ENCODE data around the gene MAGI2. TPM values are rescaled to one million over a fixed set of nuclear protein-coding genes. Genes with fewer than 3 reads are reported as not detected.
A peak's percentile ranks its signal among the peaks of the same experiment; 100 is the strongest.

The MAGI2 gene
- total and polyA plus RNA-seq, 8 donors = 6.1 to 9.2 (median 7.1) TPM

DNA sequence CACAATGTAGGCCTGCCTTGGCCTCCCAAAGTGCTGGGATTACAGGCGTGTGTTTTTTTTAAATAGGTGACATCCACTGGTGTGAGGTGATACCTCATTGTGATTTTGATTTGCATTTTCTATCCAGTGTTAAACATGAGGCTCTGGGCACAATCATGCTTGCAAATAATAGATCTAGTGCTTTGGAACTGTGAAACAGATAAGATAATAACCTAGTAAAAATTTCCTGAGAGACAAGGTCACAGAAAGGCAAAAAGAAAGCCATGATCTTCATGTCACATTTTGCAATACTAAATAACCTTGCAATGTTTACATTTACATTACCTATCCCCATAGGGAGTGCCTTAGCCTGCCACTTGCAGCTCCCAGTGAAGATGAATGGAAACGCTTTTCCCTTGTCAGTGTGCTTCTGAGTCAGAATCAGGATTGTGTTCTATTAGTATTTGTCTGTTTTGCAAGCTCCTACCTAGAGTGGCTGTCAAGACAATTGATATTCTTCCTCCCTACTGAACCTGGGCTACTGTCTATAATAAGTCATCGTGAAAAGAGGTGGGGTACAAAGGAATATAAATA, 1398.4 kb downstream of the MAGI2 start:
- no peak for DNase-seq
- ATAC-seq = no peak
- Histone ChIP-seq H3K9me3 (no peaks in the 10 kb centered on the region), H3K27me3 (no peaks in the 10 kb centered on the region), H3K36me3 (no peaks in the 10 kb centered on the region), H3K27ac (no peak overlapping the region), H3K4me1 (no peaks in the 10 kb centered on the region), H3K4me3 (no peak overlapping the region)
- intact Hi-C loops (cut with DNase I) = no loop called here
- TF ChIP-seq CTCF (IDR thresholded peaks at IDR 0.05) = no peak

GRCh38 chr7:78052112-78052511, 1401.4 kb downstream of the MAGI2 start:
- Histone ChIP-seq H3K9me3 (no peaks in the 10 kb centered on the region), H3K27ac (no peak overlapping the region), H3K4me1 (no peaks in the 10 kb centered on the region), H3K36me3 (no peaks in the 10 kb centered on the region), H3K4me3 (no peak overlapping the region), H3K27me3 (no peaks in the 10 kb centered on the region)
- ATAC-seq (no peak), DNase-seq (peak in 1 of 4 donors; percentile 18)
- intact Hi-C loops (cut with DNase I) = no loop called here
- no peak for TF ChIP-seq CTCF (IDR thresholded peaks at IDR 0.05)

- Histone ChIP-seq H3K4me1 (no peaks in the 10 kb centered on the region), H3K27ac (no peak overlapping the region), H3K4me3 (no peak overlapping the region), H3K36me3 (no peaks in the 10 kb centered on the region), H3K9me3 (no peaks in the 10 kb centered on the region), H3K27me3 (no peaks in the 10 kb centered on the region)
- intact Hi-C loops (cut with DNase I) = no loop called here
- DNase-seq = no peak
- TF ChIP-seq CTCF (IDR thresholded peaks at IDR 0.05) = no peak
- ATAC-seq = no peak
These were observed 1405.7 kb downstream of the MAGI2 start for GRCh38 chr7:78047800-78048199.

- Histone ChIP-seq H3K4me3 (no peak overlapping the region), H3K36me3 (no peaks in the 10 kb centered on the region), H3K27me3 (peaks cover 0 to 12% of the 10 kb centered on the region in 2 donors), H3K27ac (no peak overlapping the region), H3K4me1 (peaks cover 0 to 5% of the 10 kb centered on the region in 2 donors), H3K9me3 (no peaks in the 10 kb centered on the region)
- TF ChIP-seq CTCF (IDR thresholded peaks at IDR 0.05) = no peak
- intact Hi-C loops (cut with DNase I) = no loop called here
- DNase-seq = no peak
- ATAC-seq = no peak
These were observed 1410.3 kb downstream of the MAGI2 start for GRCh38 chr7:78043159-78043558.

DNA sequence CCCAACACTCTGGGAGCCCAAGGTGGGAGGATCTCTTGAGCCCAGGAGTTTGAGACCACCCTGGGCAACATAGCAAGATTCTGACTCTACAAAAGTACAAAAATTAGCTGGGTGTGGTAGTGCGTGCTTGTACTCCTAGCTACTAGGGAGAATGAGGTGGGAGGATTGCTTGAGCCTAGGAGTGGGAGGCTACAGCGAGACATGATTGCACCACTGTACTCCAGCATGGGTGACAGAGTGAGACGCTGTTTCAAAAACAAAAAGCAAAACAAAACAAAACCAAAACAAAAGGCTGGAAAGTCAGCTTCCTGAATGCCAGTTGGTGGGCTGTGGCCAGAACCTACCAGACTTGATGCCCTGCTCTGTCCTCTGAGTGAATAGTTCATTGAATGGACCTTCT, 1412.0 kb downstream of the MAGI2 start:
- no peak for TF ChIP-seq CTCF (IDR thresholded peaks at IDR 0.05)
- Histone ChIP-seq H3K27me3 (peaks cover 0 to 12% of the 10 kb centered on the region in 2 donors), H3K9me3 (no peaks in the 10 kb centered on the region), H3K36me3 (no peaks in the 10 kb centered on the region), H3K27ac (no peak overlapping the region), H3K4me1 (peaks cover 0 to 5% of the 10 kb centered on the region in 2 donors), H3K4me3 (no peak overlapping the region)
- intact Hi-C loops (cut with DNase I) = no loop called here
- DNase-seq (no peak), ATAC-seq (no peak)

Data from left lung (tissue), 10 donors.